SHP77 (cell line): Measurements from ENCODE around the gene PTRH2.

Source experiments
- DNase-seq, 2 experiments: peaks; one replicate each; lab custom pipeline; 2025; lab: John Stamatoyannopoulos, UW

Gene PTRH2

DNA sequence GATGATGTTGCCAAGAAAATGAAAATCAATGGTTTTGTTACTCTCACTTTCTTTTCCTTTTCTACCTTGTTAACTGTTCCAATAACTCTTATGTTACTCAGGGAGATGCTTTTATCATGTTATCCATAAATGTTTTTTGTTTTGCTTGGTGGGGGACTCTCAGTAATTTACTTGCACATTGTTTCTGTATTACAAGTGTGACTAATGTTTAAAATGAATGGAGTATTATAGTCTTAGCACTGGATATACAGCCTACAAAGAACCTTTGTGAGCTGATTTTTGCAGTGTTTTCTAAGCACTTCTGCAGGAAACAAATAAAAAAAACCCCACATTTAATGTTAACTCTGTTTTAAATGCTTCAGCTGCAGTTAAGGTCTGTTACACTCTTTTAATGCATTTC lies 12.3 kb upstream of the PTRH2 start:
- no peak for DNase-seq

DNA sequence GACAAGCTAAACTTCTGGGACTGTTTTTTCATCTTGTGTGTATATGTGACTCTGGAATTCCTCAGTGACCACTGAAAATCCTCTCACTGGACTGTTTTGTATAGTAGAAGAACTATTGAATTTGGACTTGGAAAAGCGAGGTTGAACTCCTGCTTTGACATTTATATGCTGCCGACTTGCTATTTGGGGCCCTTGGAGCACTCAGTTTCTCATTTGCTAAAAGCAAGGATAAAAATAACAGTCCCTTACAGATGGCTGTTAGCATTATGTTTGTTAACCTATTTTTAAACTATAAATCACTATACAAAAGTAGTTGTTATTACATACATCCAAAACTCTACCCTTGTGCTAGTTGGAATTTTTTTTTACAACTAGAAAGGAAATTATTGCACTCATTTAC lies 9.2 kb upstream of the PTRH2 start:
- no peak for DNase-seq

DNA sequence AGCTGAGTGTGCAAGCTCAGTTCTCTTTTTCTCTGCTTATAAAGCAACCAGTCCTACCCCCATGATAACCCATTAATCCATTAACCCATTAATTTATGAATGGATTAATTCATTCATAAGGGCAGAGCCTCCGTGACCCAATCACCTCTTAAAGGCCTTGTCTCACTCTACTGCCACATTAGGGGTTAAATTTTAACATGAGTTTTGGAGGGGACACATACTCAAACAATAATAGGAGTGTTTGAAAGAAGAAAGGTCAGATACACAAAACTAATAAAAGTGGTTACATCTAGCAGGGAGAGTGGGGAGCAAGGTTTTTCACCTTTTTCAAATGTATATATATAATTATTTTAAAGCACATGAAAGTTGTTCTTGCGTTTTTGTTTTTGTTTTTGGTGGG lies 7.0 kb upstream of the PTRH2 start:
- DNase-seq, result no peak

DNA sequence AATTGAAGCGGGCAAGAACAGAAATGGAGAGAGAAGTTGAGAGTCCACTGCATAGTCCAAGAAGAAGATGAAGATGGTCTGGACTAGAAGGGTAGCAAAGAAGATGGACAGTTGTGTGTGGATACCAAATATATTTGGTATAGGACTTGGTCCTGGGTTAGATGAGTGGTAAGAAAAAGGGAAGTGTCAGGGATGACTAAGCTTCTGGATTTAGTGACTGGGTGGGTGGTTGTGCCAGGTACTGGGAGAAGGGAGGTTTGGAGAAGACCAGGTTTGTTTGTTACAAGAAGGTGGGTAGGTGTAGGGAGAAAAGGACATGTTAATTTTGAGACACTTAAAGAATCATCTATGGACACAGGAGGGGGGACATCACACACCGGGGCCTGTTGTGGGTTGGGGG lies 5.6 kb upstream of the PTRH2 start:
- no peak for DNase-seq

DNA sequence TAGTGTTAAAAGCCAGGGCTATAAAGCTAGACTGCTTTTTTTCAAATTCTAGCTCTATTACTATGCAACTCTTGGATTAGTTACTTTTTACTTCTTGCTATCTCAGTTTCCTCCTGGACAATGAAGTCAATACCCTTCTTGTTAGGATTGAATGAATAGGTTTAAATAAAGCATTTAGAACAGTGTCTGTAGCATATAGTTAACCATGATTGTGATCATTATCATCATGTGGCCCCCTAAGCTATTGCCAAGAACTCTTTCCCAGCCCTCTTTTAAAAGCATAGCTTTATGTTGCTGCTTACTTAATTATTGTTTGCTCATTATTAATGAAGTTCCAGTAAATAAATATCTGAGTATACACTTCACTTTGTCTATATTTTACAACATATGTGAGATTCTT lies 4.7 kb upstream of the PTRH2 start:
- DNase-seq, result no peak

DNA sequence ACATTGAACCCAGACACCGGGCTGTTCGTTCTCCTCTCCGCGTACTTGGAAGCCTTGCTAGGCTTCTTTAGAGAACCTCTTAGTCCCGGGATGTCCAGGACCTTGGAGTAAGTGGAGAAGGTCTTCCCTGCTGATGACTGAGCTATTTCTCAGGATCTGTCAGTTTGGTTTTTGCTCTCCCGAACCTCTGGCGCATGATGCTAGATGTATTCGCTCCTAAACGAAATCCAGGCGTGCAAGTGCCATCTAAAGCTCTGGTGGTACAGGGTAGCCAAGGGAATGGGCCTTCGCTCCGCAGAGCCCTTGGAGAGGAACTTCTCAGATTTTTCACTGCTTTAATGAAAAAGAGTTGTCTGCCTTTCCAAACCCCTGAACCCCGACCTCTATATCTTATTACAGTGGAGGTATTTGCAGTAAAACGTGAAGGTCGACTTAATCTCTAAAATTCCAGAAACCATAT lies 771 bp upstream of the PTRH2 start:
- peak in 1 of 2 experiments; percentile 13 for DNase-seq

DNA sequence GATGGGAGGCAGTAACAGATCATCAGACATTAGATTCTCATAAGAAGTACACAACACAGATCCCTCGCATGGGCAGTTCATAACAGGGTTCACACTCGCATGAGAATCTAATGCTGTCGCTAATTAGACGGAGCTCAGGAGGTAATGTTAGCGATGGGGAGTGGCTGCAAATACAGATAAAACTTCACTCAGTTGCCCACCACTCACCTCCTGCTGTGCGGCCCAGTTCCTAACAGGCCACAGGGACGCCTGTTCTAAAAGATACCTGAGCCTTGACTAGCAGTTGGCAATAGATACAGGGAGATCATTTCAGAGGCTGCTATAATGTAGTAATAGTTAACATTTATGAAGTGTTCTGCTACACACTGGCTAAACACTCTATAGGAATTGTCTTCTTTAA lies 4.9 kb downstream of the PTRH2 start:
- DNase-seq, result no peak

DNA sequence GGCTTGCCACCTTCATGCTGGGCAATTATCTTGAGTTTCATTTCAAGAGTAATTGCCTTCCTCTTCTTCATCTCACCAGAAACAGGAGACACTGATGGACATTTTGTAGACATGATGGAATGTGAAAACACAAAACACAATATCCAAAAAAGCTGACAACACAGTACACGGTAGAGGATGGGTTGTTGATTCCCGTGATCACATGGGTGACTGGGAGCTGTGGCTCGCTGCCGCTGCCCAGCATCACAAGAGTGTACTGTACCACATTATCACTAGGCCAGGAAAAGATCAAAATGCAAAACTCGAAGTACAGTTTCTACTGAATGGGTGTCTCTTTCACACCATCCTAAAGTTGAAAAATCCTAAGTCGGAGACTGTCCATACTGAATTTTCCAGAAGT lies 7.4 kb downstream of the PTRH2 start:
- DNase-seq, result no peak

DNA sequence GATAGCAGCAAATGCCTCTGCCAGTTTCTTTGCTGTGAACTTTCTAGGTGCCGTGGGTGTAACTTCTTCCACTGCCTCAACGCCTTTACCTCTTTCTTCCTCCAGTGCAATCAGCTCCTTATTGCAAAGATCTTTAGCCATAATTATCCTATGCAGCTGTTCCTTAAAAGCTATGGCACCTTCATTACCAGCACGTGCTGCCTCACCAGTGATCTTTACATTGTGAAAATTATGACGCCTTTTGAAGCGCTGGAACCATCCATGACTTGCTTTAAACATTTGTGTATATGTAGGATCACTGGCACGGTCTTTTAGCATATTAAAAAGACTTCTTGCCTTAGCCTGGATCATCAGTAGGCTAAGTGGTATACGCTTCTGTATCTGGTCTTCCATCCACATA lies 8.0 kb downstream of the PTRH2 start:
- DNase-seq, result no peak

DNA sequence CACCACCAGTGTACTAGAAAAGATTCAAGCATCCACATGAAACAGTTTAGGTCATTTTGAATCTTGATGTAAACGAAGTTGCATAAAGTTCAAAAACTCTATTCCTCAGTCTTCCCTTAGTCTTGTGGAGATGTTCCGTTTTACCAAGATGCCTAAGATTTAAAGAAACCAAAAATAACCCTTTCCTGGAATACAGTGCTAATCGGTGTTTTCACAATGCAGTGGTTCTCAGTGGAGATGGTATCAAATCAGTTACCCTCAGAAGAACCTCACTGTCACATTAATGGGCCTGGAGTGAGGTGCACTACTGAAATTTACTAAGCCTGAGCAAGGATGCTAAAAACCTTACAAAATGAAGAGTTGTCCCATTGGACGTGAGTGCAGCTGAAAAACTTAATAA lies 9.1 kb downstream of the PTRH2 start:
- DNase-seq, result no peak

DNA sequence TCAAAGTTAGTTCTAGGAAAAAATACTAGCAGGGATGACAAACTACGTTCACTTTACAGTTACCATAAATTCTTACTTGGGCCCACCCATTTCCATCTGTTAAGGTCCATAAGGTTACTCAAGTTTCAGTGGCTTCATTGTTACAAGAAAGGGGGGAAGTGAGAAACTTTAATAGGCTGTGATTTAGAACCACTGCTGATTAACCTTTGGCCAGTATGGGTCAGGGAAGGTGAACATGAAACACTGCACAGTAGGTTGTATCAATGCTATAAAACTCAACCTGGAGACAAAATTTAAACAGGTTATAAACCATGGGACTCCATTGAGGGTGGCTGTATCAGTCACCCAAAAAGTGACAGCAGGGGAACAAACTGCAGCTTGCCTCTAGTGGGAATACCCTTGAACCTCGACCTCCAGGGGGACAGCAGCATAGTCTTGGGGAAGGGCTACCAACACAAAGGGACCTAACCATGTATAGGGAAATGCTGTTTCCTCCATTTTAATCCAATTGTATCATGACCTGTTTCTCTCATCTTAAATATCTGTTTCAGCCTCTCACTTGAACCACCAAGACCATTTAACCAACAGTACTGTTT lies 10.4 kb downstream of the PTRH2 start:
- DNase-seq, result no peak

DNA sequence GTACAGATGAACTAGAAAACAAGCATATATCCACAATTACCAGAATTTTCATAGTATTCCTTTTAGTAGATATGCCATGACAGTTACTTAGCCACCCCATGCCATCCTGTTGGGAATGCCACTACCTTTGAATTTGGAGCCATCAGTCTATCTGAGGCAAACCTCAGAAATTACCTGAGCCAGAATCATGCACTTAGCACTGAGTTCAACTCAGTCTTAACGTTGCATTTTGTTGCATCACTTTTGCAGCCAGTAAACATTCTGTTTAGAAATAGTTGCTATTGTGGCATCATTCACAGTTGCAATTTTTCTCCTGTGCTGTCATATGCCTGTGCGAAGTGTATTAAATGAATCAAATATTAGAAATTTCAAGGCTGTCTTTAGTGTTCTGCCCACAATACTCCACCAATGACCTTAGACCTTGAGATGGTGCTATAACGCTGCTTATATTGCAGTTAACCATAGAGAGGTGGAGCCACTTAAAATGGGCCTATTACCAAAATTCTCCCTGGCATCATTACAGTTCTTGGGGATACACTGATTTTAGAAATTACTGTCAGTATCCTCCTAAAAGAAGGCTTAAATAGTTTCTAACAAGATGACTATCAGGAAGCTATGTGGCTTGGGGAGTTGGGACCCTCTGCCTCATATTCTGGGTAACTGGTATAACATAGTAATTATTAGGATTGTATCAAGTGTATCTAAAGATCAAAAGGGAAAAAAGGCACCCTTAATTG lies 11.1 kb downstream of the PTRH2 start:
- no peak for DNase-seq

DNA sequence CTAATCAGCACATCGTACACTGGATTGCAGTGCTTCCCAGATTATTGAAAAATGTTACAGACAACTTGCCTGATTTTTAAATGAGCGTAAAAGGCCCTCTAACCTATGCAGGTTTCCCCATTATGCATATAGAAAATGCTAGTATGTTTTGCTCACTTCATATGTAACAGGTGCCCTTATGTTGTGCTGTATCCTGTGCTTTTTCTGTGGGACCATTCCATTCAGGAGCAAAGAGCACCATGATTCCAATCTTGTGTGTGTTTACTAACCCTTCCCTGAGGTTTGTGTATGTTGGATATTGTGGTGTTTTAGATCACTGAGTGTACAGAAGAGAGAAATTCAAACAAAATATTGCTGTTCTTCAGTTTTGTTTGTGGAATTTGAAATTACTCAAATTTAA lies 12.9 kb downstream of the PTRH2 start:
- no peak for DNase-seq

DNA sequence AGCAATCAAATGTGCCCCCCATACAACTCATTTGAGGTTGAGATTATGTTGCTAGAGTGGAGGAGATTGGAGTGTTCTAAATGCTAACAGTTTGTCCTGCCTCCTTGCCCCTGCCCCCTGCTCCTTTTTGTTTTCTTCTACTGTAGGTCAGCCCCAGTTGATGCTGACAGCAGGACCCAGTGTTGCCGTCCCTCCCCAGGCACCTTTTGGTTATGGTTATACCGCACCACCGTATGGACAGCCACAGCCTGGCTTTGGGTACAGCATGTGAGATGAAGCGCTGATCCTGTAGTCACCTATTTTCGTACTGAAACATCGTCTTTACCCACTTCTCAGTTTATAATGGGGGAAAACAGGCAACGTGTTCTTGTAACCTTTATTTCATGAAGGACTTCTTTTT lies 13.6 kb downstream of the PTRH2 start:
- no peak for DNase-seq

DNA sequence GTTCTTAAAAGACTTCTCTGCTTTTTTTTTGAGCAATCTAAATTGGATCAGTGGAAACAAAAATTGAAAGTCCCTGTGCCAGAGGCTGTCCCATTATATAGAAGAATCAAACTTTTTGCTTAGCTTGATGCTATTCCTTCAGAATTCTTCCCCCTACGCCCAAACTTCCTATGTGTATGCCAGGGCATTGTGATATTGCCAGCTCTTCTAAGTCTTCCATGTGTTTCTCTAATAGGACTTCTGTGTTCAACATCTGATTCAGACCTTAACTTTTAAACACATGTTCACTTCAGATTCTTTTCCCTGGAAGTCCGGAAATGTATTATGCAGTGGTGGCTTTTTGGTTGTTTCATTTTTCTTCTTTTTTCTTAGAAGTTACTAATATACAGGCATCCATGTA lies 18.7 kb downstream of the PTRH2 start:
- DNase-seq, result no peak

DNA sequence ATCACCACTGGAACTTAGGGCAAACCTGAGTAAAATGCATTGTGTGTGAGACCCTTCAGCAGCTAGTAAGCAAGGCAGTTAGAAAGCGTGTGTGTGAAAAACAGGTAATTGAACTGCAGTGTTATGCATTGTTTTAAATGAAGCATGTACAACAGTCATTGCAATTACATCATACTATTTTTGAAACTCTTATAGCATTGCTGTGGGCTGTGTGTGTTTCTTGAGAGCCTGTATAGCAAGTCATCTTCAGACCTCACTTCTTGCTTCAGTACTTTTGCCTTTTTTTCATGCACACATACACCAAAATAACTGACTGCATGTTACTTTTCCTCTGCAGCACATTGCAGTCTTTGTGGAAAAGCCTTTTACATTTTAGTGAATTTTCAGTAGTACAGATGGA lies 19.2 kb downstream of the PTRH2 start:
- no peak for DNase-seq

DNA sequence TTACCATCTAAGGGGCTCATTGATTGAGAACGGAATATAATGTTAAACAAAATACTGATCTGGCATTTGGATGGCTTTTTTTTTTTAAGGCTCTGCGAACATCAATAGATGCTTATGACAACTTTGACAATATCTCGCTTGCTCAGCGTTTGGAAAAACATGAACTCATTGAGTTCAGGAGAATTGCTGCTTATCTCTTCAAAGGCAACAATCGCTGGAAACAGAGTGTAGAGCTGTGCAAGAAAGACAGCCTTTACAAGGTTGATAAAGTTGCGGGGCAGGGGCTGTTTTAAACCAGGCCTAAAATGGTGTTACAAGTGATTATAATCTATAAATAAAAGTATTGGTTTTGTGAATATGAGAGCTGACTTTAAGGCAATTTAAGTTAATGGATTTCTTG lies 22.3 kb downstream of the PTRH2 start:
- no peak for DNase-seq

DNA sequence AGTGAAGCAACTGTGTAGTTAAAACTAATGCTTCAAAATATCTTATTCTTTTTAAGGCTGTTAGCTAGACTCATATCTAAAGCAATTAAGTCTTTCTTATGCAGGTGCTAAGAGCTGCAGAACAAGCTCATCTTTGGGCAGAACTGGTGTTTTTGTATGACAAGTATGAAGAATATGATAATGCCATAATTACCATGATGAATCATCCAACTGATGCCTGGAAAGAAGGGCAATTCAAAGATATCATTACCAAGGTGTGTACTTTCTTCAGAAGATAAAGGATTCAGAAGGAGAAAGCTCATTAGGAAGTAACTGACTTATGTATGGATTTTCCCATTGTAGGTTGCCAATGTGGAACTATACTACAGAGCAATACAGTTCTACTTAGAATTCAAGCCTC lies 23.9 kb downstream of the PTRH2 start:
- DNase-seq, result no peak

DNA sequence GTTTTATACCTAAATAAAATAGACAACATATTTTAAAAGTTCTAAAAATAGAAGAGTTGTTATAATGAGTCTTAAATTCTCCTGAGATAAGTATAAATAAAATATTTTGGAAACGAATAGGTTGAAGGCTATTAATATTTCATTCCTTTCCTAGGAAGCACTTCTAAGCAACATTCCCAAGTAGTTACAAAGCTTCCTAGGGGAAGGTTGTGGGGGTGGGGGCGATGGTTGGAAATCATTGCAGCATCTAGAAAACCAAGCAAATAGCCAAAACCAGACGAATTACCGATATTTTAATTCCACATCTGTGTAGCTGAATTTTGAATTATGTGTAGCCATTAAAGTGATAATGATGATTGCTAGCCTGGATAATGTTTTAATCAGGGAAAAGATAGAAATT lies 26.9 kb downstream of the PTRH2 start:
- no peak for DNase-seq

DNA sequence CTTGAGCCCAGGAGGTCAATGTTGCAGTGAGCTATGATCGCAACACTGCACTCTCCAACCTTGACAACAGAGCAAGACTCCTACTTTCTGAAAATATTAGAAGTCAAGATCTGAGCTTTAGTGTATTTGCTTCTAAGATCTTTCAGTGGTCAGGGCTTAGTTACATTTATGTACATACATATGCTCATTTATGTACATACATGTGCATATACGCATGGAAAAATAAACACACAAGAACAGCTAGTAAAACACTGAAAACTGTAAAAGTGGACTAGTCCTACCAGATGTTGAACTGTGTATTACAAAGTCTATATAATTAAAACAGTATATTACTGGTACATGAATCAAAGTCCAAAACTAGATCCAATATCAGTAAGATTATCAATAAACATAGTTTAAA lies 28.3 kb downstream of the PTRH2 start:
- no peak for DNase-seq

DNA sequence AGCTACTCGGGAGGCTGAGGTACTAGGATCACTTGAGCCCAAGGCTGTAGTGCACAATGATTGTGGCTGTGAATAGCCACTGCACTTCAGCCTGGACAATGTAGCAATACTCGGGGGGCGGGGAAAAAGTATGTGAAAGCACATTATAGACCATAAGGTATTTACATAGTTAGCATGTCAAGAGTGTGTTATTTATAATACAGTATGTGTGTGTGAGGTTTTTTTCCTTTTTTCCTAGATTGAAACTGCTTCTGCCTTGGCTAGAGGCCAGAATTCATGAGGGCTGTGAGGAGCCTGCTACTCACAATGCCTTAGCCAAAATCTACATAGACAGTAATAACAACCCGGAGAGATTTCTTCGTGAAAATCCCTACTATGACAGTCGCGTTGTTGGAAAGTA lies 30.5 kb downstream of the PTRH2 start:
- no peak for DNase-seq

DNA sequence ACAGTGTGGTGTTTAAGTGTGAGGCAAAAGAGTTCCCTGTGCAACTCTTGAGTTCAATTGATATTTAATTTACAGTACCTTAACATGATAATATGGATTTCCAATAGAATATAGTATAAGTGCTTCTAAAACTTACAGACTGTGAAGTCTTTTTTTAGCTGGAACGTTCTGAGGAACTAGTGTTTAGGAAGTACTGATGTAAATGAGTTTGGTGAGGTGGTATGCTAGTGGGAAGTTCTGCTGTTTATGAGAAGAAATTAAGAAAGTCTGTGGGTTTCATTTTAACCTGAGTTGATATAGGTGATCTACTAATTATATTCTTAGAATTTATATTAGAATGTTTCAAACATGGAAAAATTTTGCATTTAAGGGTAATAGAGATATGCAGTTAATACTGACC lies 32.0 kb downstream of the PTRH2 start:
- DNase-seq, result no peak

DNA sequence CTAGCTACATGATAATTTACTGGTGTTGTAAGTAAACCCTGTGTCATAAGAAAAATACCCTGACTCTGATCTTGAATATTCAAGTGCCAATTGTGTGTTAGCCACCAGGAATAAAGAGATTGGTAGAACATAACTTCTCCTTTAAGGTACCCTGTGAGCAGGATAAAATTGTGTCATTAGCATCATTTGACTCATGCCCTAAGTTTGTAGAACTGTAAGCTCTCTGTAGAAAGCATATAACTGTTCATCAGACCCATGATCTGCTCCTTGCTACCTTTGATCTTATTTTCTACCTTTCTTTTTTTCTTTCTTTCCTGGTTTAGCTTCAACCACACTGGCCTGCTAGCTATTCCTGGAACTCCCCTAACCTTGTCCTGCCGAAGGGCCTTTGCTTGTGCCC lies 35.8 kb downstream of the PTRH2 start:
- DNase-seq, result no peak

DNA sequence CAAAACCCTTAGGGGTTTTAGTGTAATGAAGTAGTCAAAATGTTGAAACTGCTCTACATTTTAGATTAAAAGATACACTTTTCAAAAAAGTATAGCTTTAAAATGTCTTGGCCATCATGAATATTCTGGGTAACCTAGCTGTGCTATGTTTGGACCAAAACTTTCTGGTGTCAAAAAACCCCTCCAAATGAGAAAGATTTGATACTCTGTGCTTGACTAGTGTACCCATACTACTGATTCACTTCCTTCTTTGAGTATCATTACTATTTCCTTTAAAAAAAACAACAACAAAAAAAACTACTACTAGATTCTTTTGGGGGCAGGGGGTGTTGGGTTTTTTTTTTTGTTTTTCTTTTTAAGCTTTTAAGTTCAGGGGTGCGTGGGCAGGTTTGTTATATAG lies 37.3 kb downstream of the PTRH2 start:
- DNase-seq, result no peak
